Body of pancreas (tissue), 4 donors: ENCODE measurements around the gene MINK1. TPM values are rescaled to one million over a fixed set of nuclear protein-coding genes. Genes with fewer than 3 reads are reported as not detected.
A peak's percentile ranks its signal among the peaks of the same experiment; 100 is the strongest.

Experiments used
- ATAC-seq: fragments of 150-250 bp; one replicate; pipeline ENCODE4 v1.9.1; 2016
- DNase-seq, 4 donors: peaks; one replicate each; pipeline ENCODE4 v3.0.0-alpha.2; 2019
- H3K27ac ChIP-seq, 4 donors: fragments of 200-600 bp; sonication (generic); 1 replicate in 3 of 4; 2 replicates in 1 of 4; pipeline versions ENCODE4 v1.5.1 to v1.6.1; 2016 to 2019; ENCODE audit warnings: mild to moderate bottlenecking in 1 of 4, mixed read lengths in 1 of 4, moderate library complexity in 1 of 4
- H3K27me3 ChIP-seq, 2 donors: fragments of 200-600 bp; sonication (generic); one replicate each; pipeline ENCODE4 v1.6.0; 2016; ENCODE audit warnings: mild to moderate bottlenecking in 1 of 2
- H3K36me3 ChIP-seq, 2 donors: fragments of 200-600 bp; sonication (generic); replicated peaks in 1 of 2; 2 replicates each; pipeline ENCODE4 v1.5.1; 2016; ENCODE audit warnings: low read depth in 2 of 2; ENCODE audit not compliant: insufficient read depth in 1 of 2
- H3K4me1 ChIP-seq: fragments of 200-600 bp; sonication (generic); one replicate; pipeline ENCODE4 v1.6.0; 2016
- H3K4me3 ChIP-seq, 2 donors: fragments of 200-600 bp; sonication (generic); 1 replicate in 1 of 2; 2 replicates in 1 of 2; pipeline ENCODE4 v1.5.1; 2016 to 2019
- H3K9me3 ChIP-seq, 3 donors: fragments of 200-600 bp; sonication (generic); 1 replicate in 2 of 3; 2 replicates in 1 of 3; pipeline ENCODE4 v1.5.1; 2016
- POLR2A ChIP-seq, 3 donors: fragments of 450-650 bp; IDR thresholded peaks; one replicate each; pipeline ENCODE4 v1.6.1; 2016; ENCODE audit warnings: antibody characterized with exemption in 3 of 3, mild to moderate bottlenecking in 2 of 3
- WGBS, 2 donors: methylation state at CpG; one replicate each; pipeline ENCODE4 v1.1.5; 2017; 5-methylcytosine and 5-hydroxymethylcytosine counted together
- intact Hi-C: fragments of 100-400 bp; cut with DNase I; formaldehyde crosslinking; loops from one replicate; pipeline ENCODE4 v1.15.1; 2023
- total RNA-seq, 2 donors: library from RNA; depleted of rRNA; stranded (reverse); fragments of >200 nt; gene quantifications; one replicate each; pipeline ENCODE4 v1.1.0, GENCODE V29; 2016
- TF ChIP-seq, protein P1 (sequence below), 7 experiments: fragments of 450-650 bp in 4 of 7; fragments of 200-600 bp in 3 of 7; sonication (generic) in 3 of 7; IDR thresholded peaks; one replicate each; pipeline ENCODE4 v1.5.1; 2016 to 2019; ENCODE audit warnings: antibody characterized with exemption in 7 of 7

The MINK1 gene
- total RNA-seq, 2 donors from 2014 or later = 32.7 to 66.6 TPM

DNA sequence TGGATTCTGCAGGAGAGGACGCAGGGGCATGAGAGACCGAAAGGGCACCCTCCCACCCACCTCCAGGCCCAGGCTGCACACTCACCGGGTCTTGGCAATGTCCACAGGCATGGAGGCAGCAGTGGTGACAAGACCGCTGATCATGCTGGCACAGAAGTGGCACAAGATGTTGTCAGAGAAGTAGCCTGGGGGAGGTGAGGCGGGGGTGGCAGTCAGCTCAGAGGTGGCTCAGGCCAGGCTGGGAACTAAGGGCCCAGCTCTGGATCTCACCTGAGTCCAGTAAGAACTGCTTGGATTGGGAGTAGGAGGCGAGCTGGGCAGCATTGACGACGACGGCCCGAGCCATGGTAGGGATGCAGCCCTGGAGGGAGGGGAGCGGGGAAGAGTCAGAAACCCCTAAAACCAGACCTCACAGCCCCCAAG, 104.9 kb downstream of the MINK1 start:
- intact Hi-C loops = no loop called here
- H3K9me3 ChIP-seq = no peaks in the 10 kb centered on the region
- no peak overlapping the region for H3K4me3 ChIP-seq
- TF ChIP-seq, protein P1, sequence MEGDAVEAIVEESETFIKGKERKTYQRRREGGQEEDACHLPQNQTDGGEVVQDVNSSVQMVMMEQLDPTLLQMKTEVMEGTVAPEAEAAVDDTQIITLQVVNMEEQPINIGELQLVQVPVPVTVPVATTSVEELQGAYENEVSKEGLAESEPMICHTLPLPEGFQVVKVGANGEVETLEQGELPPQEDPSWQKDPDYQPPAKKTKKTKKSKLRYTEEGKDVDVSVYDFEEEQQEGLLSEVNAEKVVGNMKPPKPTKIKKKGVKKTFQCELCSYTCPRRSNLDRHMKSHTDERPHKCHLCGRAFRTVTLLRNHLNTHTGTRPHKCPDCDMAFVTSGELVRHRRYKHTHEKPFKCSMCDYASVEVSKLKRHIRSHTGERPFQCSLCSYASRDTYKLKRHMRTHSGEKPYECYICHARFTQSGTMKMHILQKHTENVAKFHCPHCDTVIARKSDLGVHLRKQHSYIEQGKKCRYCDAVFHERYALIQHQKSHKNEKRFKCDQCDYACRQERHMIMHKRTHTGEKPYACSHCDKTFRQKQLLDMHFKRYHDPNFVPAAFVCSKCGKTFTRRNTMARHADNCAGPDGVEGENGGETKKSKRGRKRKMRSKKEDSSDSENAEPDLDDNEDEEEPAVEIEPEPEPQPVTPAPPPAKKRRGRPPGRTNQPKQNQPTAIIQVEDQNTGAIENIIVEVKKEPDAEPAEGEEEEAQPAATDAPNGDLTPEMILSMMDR (IDR thresholded peaks at IDR 0.05) = no peak
- TF ChIP-seq POLR2A (IDR thresholded peaks at IDR 0.05) = no peak
- no peaks in the 10 kb centered on the region for H3K27me3 ChIP-seq
- no peak overlapping the region for H3K27ac ChIP-seq
- no peak for DNase-seq
- 85 to 93% methylated on average over 4 to 11 of the region's 11 CpGs for WGBS, 2 donors
- H3K4me1 ChIP-seq = peaks cover 30% of the 10 kb centered on the region
- ATAC-seq = no peak
- peaks cover 0 to 11% of the 10 kb centered on the region in 2 donors for H3K36me3 ChIP-seq

DNA sequence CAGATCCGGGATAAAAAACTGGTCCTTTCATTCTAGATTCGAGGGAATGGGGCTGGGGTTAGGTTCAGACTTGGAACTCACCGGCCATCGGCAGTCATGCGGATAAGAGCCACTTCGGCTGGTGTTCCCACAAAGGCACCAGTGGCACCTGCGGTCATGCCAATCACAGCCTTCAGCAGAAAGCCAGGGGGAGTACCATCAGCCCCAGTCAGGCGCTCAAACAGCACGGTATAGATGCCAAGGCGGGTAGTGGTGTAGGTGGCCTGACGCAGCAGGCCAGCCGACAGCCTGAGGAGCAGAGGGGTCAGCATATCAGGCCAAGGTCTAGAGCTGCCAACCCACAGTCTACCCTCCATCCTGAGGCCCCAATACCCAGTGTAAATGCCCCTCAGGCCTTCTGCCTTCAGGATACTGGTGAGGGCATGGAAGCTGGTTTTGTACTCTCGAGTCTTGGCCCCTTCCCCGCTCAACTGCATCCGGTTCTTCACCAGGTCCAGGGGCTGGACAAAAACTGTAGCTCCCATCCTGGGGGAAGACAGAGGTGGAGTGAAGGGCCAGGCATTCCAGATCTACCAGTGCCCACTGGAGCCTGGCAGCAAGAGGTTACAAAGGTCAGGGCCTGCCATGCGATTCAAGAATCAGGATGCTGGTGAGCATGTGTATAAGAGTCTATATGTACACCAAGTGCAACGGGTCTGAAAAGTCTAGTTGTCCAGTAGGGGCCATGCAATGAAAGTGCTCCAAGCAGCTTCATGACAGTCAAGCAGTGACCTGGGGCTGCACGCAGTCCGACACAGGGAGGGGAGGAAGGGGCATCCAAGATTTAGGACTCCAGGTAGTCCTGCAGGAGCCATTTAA, 105.8 kb downstream of the MINK1 start:
- Histone ChIP-seq H3K36me3 (peaks cover 0 to 13% of the 10 kb centered on the region in 2 donors), H3K27ac (peak overlapping the region; percentile 82 to 94 (median 91)), H3K9me3 (no peaks in the 10 kb centered on the region), H3K4me1 (peaks cover 30% of the 10 kb centered on the region), H3K27me3 (no peaks in the 10 kb centered on the region), H3K4me3 (peak overlapping the region; percentile 78 to 92)
- WGBS, 2 donors = 47 to 51% methylated on average over 9 to 18 of the region's 19 CpGs
- no peak for ATAC-seq
- TF ChIP-seq, protein P1 (IDR thresholded peaks at IDR 0.05) = no peak
- intact Hi-C loops = no loop called here
- DNase-seq = no peak

DNA sequence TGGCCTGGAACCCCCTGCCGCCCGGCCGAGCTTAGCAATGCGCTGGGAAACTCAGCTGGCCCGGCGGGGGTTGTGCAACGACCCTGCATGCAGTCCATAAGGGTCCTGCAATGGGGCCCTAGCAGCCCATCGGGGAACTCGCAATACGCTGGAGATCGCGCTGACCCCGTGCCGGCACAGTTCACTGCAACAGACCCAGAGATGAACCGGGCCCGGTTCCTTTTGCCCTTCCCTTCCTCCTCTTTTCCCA, 106.3 kb downstream of the MINK1 start:
- TF ChIP-seq, protein P1 (IDR thresholded peaks at IDR 0.05) = no peak
- TF ChIP-seq POLR2A (IDR thresholded peaks at IDR 0.05) = no peak
- Histone ChIP-seq H3K4me3 (peak overlapping the region; percentile 78 to 92), H3K27ac (peak overlapping the region; percentile 82 to 94 (median 91)), H3K36me3 (peaks cover 0 to 13% of the 10 kb centered on the region in 2 donors), H3K9me3 (no peaks in the 10 kb centered on the region), H3K27me3 (no peaks in the 10 kb centered on the region), H3K4me1 (peaks cover 25% of the 10 kb centered on the region)
- 0% methylated on average over 7 to 16 of the region's 16 CpGs for WGBS, 2 donors
- no peak for DNase-seq
- intact Hi-C loops = no loop called here
- ATAC-seq = no peak

DNA sequence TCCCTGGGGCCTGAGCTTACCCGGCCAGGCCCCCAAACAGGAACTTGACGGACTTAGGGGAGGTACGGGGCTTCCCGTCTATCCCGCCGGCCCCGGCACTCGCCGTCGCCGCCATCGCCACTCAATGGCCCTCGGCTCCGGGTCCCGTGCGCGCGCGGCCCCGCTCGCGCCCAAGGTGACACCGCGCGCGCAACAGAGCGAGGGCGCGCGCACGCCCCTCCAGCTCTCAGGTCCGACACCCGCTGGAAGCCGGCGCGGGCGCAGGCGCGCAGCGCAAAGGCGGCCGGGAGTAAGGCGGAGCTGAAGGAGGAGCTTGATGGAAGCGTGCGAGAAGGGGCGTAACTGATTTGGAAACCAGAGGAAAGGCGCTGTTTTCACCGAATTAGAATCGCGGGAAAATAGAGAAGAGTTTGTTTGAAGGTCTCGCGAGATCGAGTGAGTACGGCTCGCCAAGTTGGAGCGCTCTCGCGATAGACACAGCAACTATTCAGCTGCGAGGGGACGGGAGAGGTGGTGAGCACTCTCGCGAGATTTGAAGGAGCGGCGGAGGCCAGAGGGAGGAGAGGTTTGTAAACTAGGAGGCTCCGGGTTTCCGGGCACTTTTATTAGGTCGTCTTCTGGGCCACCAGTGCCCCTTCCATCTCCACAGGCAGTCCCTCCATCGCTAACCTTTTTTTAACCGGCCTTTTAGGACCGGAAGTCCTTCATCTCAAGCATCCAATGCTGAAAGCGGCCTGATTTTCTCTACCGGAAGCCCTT, 106.8 kb downstream of the MINK1 start, which contains the start of the genes RNF167 and SLC25A11:
RNF167 (plus strand) TSS at position 473 of the 759 bp plus-strand sequence. CDS start 642 bp downstream, outside the sequence.
SLC25A11 (minus strand) TSS at position 251 of the 759 bp plus-strand sequence; CDS start at position 115, 136 bp downstream.
- Histone ChIP-seq H3K4me1 (peaks cover 28% of the 10 kb centered on the region), H3K27me3 (no peaks in the 10 kb centered on the region), H3K36me3 (peaks cover 0 to 13% of the 10 kb centered on the region in 2 donors), H3K4me3 (peak within 1 kb of the TSS; percentile 78 to 92), H3K27ac (peak within 1 kb of the TSS; percentile 82 to 94 (median 91)), H3K9me3 (no peaks in the 10 kb centered on the region)
- intact Hi-C loops = no loop called here
- ATAC-seq = peak; percentile 90
- 1% methylated on average over 45 to 72 of the region's 72 CpGs for WGBS, 2 donors
- TF ChIP-seq POLR2A (IDR thresholded peaks at IDR 0.05) = peak in 2 of 3 donors; percentile 54 to 62
- TF ChIP-seq, protein P1 (IDR thresholded peaks at IDR 0.05) = peak in 1 of 7 experiments; percentile 29
- peak; percentile 95 to 99 (median 96) for DNase-seq
